Adipocyte (in vitro differentiated cells): ENCODE data around the gene GAK.
"Not testable (repeated sequence)": the region's sequence is repeated elsewhere in the genome, so short reads cannot be mapped to it uniquely, and the experiment has no call there.

ENCODE experiments used
- DNase-seq: peaks from one replicate; pipeline ENCODE4 v3.0.0-alpha.2; 2015; ENCODE audit warnings: low read depth
- H3K27me3 ChIP-seq: replicated peaks from 2 replicates; pipeline ENCODE4 v1.7.0; 2013; ENCODE audit warnings: mild to moderate bottlenecking, low read length, moderate library complexity; ENCODE audit not compliant: control insufficient read depth, insufficient read depth
- H3K36me3 ChIP-seq: 2 replicates; pipeline ENCODE4 v1.7.0; 2013; ENCODE audit warnings: low read length, mild to moderate bottlenecking, moderate library complexity; ENCODE audit not compliant: control insufficient read depth, insufficient read depth, severe bottlenecking
- H3K4me1 ChIP-seq: 2 replicates; pipeline ENCODE4 v1.7.0; 2013; ENCODE audit warnings: mild to moderate bottlenecking, low read length, moderate library complexity; ENCODE audit not compliant: control insufficient read depth, insufficient read depth
- H3K4me3 ChIP-seq: 2 replicates; pipeline ENCODE4 v1.7.0; 2013; ENCODE audit warnings: mild to moderate bottlenecking, low read length, moderate library complexity
- H3K9ac ChIP-seq: 2 replicates; pipeline ENCODE4 v1.7.0; 2013; ENCODE audit warnings: mild to moderate bottlenecking, low read length, moderate library complexity
- H3K9me3 ChIP-seq: 2 replicates; pipeline ENCODE4 v1.7.0; 2013; ENCODE audit warnings: mild to moderate bottlenecking, low read length, moderate library complexity; ENCODE audit not compliant: control insufficient read depth

The GAK gene

DNA sequence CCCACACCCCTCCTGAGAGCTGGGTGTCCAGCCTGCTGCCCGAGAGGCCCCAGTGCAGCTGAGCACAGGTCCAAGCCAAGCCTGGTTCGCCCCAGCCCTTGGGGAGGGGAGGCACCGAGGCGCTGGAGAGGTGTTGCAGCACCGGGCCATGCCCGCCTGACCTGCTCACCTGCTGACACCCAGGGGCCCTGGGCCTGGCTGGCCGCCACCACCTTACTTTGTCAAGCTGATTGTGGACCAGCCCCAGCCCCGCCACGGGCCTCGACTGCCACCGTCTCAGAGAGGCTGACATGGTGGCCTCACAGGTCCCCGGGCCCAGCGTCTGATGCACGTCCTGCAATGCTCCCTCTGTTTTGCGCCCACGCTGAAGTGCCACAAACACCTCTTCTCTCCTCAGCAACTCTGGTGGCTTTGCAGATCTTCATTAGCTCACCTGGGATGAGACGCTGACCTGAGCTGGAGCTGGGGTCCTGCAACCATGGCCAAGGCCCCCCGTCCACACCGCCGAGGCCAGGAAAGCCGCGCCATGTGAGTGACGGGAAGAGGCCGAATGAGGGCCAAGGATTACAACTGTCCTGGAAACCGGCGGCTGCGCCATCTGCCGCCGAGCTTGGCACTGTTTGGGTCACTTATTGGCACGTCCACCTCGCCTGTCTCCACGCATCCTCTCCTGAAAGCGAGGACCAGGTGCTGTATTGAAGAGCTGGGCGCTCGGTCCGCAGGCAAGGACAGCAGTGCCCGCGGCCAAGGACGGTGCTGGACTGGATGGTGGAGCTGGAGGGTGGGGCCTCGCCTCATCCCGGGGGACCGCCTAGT is 113.8 kb downstream of the GAK start:
- no peak for DNase-seq
- peaks cover 70% of the 10 kb centered on the region for H3K27me3 ChIP-seq
- no peak overlapping the region for H3K9ac ChIP-seq
- no peak overlapping the region for H3K4me3 ChIP-seq
- H3K36me3 ChIP-seq, result no peaks in the 10 kb centered on the region
- H3K9me3 ChIP-seq, result peaks cover 9% of the 10 kb centered on the region
- H3K4me1 ChIP-seq, result no peaks in the 10 kb centered on the region

DNA sequence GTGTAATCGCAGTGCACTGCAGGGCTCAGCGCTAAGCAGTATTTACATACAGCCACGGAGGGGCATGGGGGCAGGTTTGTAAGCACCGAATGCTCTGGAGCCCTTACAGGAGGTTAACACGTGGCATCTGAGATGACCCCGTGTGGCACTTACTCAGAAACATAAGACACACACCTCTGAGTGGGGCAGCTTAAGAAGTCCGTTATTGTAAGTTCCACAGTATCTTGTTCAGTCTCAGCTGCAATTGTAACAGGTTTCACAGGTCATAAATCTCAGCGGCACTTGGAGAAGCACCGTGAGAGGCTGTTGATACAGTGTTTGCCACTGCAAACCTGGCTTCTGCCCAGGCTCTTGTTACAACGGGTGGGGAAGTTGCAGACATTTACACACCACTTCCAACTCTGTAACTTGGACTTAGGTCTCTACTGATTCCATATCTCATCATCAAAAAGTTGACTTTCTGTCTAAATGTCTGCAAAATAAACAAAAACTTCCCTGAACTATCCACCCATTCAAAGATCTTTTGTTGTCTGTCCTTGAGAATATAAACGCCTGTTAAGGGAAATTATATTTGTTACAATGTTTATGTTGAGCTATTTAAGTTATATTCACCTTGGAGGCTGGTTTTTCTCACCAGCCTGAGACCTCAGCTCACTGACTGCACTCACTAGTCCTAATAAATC is 116.5 kb downstream of the GAK start:
- H3K9me3 ChIP-seq, result peaks cover 11% of the 10 kb centered on the region
- no peak overlapping the region for H3K4me3 ChIP-seq
- peaks cover 65% of the 10 kb centered on the region for H3K27me3 ChIP-seq
- H3K36me3 ChIP-seq, result no peaks in the 10 kb centered on the region
- no peaks in the 10 kb centered on the region for H3K4me1 ChIP-seq
- H3K9ac ChIP-seq, result no peak overlapping the region
- DNase-seq, result no peak

DNA sequence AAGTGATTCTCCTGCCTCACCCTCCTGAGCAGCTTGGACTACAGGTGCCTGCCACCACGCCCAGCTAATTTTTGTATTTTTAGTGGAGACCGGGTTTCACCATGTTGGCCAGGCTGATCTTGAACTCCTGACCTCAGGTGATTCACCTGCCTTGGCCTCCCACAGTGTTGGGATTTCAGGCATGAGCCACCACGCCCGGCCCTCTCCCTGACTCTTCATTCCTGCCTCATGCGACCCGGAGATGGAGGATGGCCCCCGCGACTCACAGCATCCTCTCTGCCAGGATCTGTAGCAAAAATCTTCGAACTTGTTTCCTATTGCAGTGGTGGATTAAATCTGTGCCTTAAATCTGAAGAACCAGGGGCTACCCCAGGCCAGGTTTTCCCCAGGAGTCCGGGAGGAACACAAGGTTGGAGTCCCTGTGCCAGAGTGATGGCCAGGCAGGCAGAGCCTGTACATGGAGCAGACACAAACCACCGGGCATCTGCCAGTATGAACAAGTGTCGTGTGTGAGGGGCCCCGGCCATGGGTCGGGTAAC is 117.7 kb downstream of the GAK start:
- DNase-seq, result no peak
- Histone ChIP-seq H3K36me3 (no peaks in the 10 kb centered on the region), H3K4me3 (no peak overlapping the region), H3K4me1 (no peaks in the 10 kb centered on the region), H3K9ac (no peak overlapping the region), H3K27me3 (peaks cover 55% of the 10 kb centered on the region), H3K9me3 (peaks cover 2% of the 10 kb centered on the region)

DNA sequence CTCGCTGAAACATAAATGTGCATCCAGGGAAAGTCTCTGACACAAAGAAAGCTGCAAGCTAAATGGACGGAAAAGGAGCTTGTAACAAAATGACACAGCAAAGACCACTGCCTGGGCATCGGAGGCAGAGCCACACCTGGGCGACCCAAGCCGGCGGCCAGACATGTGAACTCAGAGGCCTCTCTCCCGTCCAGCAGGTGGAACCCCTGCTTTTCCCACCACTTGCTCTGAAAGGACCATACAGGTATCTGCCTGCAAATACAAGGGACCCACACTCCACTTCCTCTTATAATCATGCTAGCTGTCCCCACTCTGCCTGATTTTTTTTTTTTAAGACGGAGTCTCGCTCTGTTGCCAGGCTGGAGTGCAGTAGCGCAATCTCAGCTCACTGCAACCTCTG is 118.2 kb downstream of the GAK start:
- no peaks in the 10 kb centered on the region for H3K36me3 ChIP-seq
- no peak overlapping the region for H3K4me3 ChIP-seq
- no peak for DNase-seq
- no peaks in the 10 kb centered on the region for H3K4me1 ChIP-seq
- H3K9ac ChIP-seq, result no peak overlapping the region
- H3K9me3 ChIP-seq, result peaks cover 2% of the 10 kb centered on the region
- H3K27me3 ChIP-seq, result peaks cover 52% of the 10 kb centered on the region

DNA sequence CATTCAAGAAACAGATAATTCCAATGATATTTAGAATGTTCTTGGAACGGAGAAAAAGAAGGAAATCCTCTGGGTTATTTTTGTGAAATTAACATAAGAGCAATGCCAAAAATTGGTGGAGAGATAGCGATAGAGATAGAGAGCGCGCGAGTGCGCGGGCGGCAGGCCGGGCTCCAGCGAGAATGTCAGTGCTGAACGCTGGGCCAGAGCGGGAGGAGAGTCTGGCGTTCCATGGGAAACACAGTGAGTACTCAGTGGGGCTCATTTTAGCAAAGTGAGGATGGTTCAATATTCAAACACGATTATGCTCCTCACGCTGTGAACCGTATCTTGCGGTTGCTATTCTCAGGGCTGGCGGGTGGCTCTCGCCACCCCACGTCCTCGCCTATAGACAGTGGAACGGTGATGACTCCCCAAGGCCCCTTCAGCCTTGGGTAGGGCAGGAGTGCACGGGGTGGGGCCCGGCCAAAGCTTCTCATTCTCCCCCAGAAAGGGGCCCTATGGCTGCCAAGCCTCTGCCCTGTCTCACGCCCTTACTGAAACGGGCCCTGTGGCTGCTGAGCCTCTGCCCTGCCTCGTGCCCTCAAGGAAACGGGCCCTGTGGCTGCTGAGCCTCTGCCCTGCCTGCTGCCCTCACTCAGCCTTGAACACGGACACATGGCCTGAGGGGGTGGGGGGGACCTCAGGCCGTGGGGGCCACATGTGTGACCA is 123.1 kb downstream of the GAK start:
- no peaks in the 10 kb centered on the region for H3K4me1 ChIP-seq
- H3K9me3 ChIP-seq, result peaks cover 12% of the 10 kb centered on the region
- H3K4me3 ChIP-seq, result no peak overlapping the region
- DNase-seq, result no peak
- H3K9ac ChIP-seq, result no peak overlapping the region
- H3K36me3 ChIP-seq, result no peaks in the 10 kb centered on the region
- H3K27me3 ChIP-seq, result peaks cover 53% of the 10 kb centered on the region

DNA sequence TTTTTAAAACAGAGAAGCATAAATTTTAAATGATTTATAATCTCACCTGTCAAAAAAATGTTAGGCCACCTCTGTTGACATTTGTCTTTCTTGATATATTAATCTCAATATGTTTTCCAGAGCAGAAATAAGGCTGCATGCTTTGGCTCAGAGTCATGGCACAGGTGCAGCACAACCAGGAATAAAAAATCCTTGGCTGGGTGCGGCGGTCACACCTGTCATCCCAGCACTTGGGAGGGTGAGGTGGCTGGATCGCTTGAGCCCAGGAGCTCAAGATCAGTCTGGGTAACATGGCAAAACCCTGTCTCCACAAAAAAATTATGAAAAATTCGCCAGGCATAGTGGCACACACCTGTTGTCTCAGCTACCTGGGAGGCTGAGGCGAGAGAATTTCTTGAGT is 124.3 kb downstream of the GAK start:
- Histone ChIP-seq H3K9me3 (peaks cover 12% of the 10 kb centered on the region), H3K27me3 (peaks cover 46% of the 10 kb centered on the region)

DNA sequence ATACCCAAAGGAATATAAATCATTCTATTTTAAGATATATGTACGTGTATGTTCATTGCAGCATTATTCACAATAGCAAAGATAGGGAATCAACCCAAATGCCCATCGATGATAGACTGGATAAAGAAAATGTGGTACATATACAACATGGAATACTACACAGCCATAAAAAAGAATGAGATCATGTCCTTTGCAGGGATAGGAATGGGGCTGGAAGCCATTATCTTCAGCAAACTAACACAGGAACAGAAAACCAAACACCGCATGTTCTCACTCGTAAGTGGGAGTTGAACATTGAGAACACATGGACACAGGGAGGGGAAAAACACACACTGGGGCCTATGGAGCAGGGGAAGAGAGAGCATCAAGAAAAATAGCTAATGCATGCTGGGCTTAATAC is 125.1 kb downstream of the GAK start:
- not testable (repeated sequence) for H3K4me3 ChIP-seq, H3K4me1 ChIP-seq, H3K9ac ChIP-seq, DNase-seq, H3K36me3 ChIP-seq
- Histone ChIP-seq H3K9me3 (peaks cover 16% of the 10 kb centered on the region), H3K27me3 (peaks cover 42% of the 10 kb centered on the region)

More for the DNA sequence above, 124.3 kb downstream of the GAK start:
- Histone ChIP-seq H3K9ac (no peak overlapping the region), H3K4me1 (no peaks in the 10 kb centered on the region), H3K36me3 (no peaks in the 10 kb centered on the region), H3K4me3 (no peak overlapping the region)
- DNase-seq, result no peak

DNA sequence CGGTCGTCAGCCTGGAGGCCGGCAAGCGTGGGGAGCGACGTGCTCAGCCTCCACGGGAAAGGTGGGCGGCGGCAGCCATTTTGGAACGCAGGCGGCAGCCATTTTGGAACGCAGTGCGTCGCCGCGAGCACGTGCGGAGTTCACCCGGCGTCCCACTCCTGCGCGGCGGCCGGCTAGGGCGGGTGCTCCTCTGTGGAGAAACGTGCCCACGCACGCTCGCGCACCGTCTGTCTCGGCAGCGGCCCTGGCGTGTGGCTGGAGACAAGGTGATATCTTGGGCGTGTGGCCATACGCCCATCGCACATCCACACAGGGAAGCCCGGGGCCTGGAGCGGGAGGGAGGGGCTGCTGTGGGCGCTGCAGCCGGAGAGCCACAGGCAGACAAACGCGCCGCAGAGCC is 127.3 kb downstream of the GAK start:
- Histone ChIP-seq H3K9me3 (peaks cover 21% of the 10 kb centered on the region), H3K27me3 (peaks cover 45% of the 10 kb centered on the region), H3K9ac (no peak overlapping the region), H3K4me3 (no peak overlapping the region), H3K36me3 (no peaks in the 10 kb centered on the region), H3K4me1 (no peaks in the 10 kb centered on the region)
- no peak for DNase-seq

DNA sequence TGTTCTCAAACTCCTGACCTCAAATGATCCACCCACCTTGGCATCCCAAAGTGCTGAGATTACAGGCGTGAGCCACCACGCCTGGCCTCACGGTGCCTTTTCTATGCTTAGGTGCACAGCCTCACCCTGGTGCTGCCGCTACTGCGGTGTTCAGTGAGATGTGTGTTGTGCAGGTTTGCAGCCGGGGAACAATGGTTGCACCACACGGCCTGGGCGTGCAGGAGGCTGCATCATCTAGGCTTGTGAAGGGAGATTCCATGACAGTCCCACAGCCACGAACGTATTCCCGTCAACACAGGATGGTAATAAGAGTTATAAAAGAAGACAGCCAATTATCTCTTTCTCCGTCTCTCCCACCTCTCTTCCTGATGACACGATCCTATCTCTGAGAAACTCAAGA is 128.2 kb downstream of the GAK start:
- no peak for DNase-seq
- peaks cover 43% of the 10 kb centered on the region for H3K27me3 ChIP-seq
- no peaks in the 10 kb centered on the region for H3K36me3 ChIP-seq
- H3K4me1 ChIP-seq, result no peaks in the 10 kb centered on the region
- H3K9ac ChIP-seq, result no peak overlapping the region
- no peak overlapping the region for H3K4me3 ChIP-seq
- peaks cover 21% of the 10 kb centered on the region for H3K9me3 ChIP-seq

DNA sequence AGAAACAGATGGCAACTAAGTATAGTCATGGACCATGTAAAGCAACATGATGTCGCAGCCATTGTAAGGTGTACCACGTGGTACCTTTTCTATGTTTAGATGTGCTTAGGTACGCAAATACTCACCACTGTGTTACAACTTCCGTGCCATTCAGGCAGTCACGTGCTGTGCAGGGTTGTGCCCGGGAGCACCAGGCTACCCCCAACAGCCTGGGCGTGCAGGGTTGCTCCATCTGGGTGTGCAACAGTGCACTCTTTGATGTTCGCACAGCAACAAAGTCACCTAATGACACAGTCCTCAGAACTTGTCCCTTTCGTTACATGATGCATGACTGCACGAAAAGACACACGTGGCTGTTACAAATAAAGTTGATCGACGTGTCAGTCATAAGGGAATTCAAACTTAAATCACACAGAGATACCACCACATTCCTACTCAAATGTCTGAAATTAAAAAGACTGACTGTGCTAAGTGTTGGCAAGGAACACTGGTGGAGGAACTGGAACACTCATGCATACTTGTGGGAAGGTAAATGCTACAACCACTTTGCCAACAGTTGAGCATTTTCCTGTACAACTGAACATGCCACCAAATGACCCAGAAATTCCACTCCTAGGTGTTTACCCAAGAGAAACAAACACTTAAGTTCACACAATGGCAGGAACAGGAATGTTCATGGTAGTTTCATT is 130.5 kb downstream of the GAK start:
- Histone ChIP-seq H3K4me3 (no peak overlapping the region), H3K9ac (no peak overlapping the region), H3K36me3 (no peaks in the 10 kb centered on the region), H3K9me3 (peaks cover 19% of the 10 kb centered on the region), H3K27me3 (peaks cover 42% of the 10 kb centered on the region), H3K4me1 (no peaks in the 10 kb centered on the region)
- DNase-seq, result no peak
